NCI-H1694 treated with DMSO at 0.1 percent for 48 hours (cell line): ENCODE data around the gene ACKR1.

ENCODE experiments used
- DNase-seq: peaks from one replicate; lab custom pipeline; 2025; lab: John Stamatoyannopoulos, UW

ACKR1 gene

GRCh38 chr1:159222075-159222865, 17.6 kb downstream of the ACKR1 start:
- no peak for DNase-seq

GRCh38 chr1:159223004-159223403, 18.3 kb downstream of the ACKR1 start:
- DNase-seq, result no peak

- DNase-seq, result no peak
These were observed 23.9 kb downstream of the ACKR1 start for GRCh38 chr1:159228554-159228953.

- DNase-seq, result no peak
These were observed 24.7 kb downstream of the ACKR1 start for GRCh38 chr1:159229260-159229885.

GRCh38 chr1:159229896-159230295, 25.2 kb downstream of the ACKR1 start:
- DNase-seq, result no peak

- no peak for DNase-seq
These were observed 35.0 kb downstream of the ACKR1 start for GRCh38 chr1:159239551-159240220.

GRCh38 chr1:159247266-159247665, 42.6 kb downstream of the ACKR1 start:
- DNase-seq, result no peak

GRCh38 chr1:159248311-159248710, 43.6 kb downstream of the ACKR1 start:
- no peak for DNase-seq

GRCh38 chr1:159250638-159251216, 46.1 kb downstream of the ACKR1 start:
- DNase-seq, result no peak
